Lung (tissue), 12 donors: ENCODE data around the gene ZNF823. TPM values are rescaled to one million over a fixed set of nuclear protein-coding genes. Genes with fewer than 3 reads are reported as not detected.

Experiments
- ATAC-seq: fragments of 200-7000 bp; cut with Tn5 transposase; one replicate; pipeline ENCODE4 v1.9.1; 2020; ENCODE audit warnings: moderate number of reproducible peaks; ENCODE audit not compliant: insufficient read depth, low FRiP score
- DNase-seq, 3 donors: peaks; one replicate each; pipeline ENCODE4 v3.0.0-alpha.2; 2013 to 2017
- H3K27ac ChIP-seq, 2 donors: one replicate each; pipeline ENCODE4 v1.5.1; 2013; ENCODE audit warnings: mild to moderate bottlenecking in 2 of 2, moderate library complexity in 2 of 2, control low read depth in 1 of 2, inconsistent platforms in 1 of 2, low read depth in 1 of 2, low read length in 1 of 2
- H3K27me3 ChIP-seq, 3 donors: one replicate each; pipeline ENCODE4 v1.5.1; 2013; ENCODE audit warnings: low read length in 2 of 3; ENCODE audit not compliant: control insufficient read depth in 3 of 3, insufficient read depth in 3 of 3
- H3K36me3 ChIP-seq, 4 donors: one replicate each; pipeline ENCODE4 v1.5.1; 2013; ENCODE audit warnings: low read length in 4 of 4, mild to moderate bottlenecking in 1 of 4, moderate library complexity in 1 of 4; ENCODE audit not compliant: control insufficient read depth in 4 of 4, insufficient read depth in 4 of 4
- H3K4me1 ChIP-seq, 5 donors: one replicate each; pipeline ENCODE4 v1.5.1; 2013; ENCODE audit warnings: low read length in 5 of 5, mild to moderate bottlenecking in 2 of 5, moderate library complexity in 1 of 5; ENCODE audit not compliant: control insufficient read depth in 5 of 5, insufficient read depth in 5 of 5
- H3K4me3 ChIP-seq: one replicate; pipeline ENCODE4 v1.5.1; 2013; ENCODE audit warnings: mild to moderate bottlenecking, control low read depth, moderate library complexity
- H3K9ac ChIP-seq, 2 donors: one replicate each; pipeline ENCODE4 v1.5.1; 2013; ENCODE audit warnings: low read length in 2 of 2, control low read depth in 1 of 2; ENCODE audit not compliant: insufficient read depth in 1 of 2
- H3K9me3 ChIP-seq, 4 donors: one replicate each; pipeline ENCODE4 v1.5.1; 2013; ENCODE audit warnings: low read length in 3 of 4, mild to moderate bottlenecking in 1 of 4, moderate library complexity in 1 of 4; ENCODE audit not compliant: control insufficient read depth in 4 of 4, insufficient read depth in 3 of 4
- WGBS, 2 donors: extraction: QIAGEN DNeasy Blood & Tissue Kit; methylation state at CpG; one replicate each; pipeline ENCODE4 v1.1.7; 2013; 5-methylcytosine and 5-hydroxymethylcytosine counted together
- polyA plus RNA-seq, 2 donors: library from polyadenylated mRNA; stranded (reverse); fragments of 200-250 nt; gene quantifications; one replicate each; pipeline ENCODE4 v1.2.1, GENCODE V29; 2013
- total RNA-seq, 2 donors: library from RNA; depleted of rRNA in 1 of 2; stranded (reverse); fragments of >200 nt in 1 of 2; gene quantifications; one replicate each; pipeline ENCODE4 v1.2.1, GENCODE V29; 2014 to 2021
- TF ChIP-seq, protein P1 (sequence below): IDR thresholded peaks from 2 replicates; pipeline ENCODE4 v1.5.1; 2012; ENCODE audit warnings: mild to moderate bottlenecking; ENCODE audit errors: control extremely low read depth, extremely low read depth
- donor health status: control.
- donor health status: control.
- donor health status: Bipolar disorder and iron deficiency.
- donor health status: healthy.
- donor health status: DM: yes; HTN: yes; CAD: no.

ZNF823 gene
- total and polyA plus RNA-seq, 4 donors: 2.4 to 13.1 (median 4.9) TPM

DNA sequence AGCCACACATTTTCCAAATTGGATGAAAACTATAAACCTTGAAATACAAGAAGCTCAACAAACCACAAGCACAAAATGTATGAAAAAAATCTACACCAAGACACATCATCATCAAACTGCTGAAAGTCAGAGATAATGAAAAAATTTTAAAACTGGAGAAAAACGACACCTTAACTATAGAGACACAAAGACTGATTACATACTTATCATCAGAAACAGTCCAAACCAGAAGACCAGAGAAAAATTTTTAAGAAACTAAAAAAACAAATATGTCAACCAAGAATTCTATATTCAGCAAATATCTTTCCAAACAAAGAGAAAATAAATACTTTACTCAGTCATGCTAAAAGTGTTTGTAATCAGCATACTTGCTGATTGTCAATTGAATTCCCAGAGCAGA is 8.5 kb upstream of the ZNF823 start:
- H3K27me3 ChIP-seq: peaks cover 0 to 3% (median 0%) of the 10 kb centered on the region in 3 donors
- H3K9ac ChIP-seq: no peak overlapping the region
- no peaks in the 10 kb centered on the region for H3K4me1 ChIP-seq
- DNase-seq: no peak
- H3K9me3 ChIP-seq: peaks cover 0 to 7% (median 1%) of the 10 kb centered on the region in 4 donors
- TF ChIP-seq, protein P1, sequence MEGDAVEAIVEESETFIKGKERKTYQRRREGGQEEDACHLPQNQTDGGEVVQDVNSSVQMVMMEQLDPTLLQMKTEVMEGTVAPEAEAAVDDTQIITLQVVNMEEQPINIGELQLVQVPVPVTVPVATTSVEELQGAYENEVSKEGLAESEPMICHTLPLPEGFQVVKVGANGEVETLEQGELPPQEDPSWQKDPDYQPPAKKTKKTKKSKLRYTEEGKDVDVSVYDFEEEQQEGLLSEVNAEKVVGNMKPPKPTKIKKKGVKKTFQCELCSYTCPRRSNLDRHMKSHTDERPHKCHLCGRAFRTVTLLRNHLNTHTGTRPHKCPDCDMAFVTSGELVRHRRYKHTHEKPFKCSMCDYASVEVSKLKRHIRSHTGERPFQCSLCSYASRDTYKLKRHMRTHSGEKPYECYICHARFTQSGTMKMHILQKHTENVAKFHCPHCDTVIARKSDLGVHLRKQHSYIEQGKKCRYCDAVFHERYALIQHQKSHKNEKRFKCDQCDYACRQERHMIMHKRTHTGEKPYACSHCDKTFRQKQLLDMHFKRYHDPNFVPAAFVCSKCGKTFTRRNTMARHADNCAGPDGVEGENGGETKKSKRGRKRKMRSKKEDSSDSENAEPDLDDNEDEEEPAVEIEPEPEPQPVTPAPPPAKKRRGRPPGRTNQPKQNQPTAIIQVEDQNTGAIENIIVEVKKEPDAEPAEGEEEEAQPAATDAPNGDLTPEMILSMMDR: no peak
- ATAC-seq: no peak
- 65 to 75% methylated on average over 1 of the region's 1 CpG for WGBS, 2 donors
- no peaks in the 10 kb centered on the region for H3K36me3 ChIP-seq
- no peak overlapping the region for H3K4me3 ChIP-seq
- H3K27ac ChIP-seq: no peak overlapping the region

DNA sequence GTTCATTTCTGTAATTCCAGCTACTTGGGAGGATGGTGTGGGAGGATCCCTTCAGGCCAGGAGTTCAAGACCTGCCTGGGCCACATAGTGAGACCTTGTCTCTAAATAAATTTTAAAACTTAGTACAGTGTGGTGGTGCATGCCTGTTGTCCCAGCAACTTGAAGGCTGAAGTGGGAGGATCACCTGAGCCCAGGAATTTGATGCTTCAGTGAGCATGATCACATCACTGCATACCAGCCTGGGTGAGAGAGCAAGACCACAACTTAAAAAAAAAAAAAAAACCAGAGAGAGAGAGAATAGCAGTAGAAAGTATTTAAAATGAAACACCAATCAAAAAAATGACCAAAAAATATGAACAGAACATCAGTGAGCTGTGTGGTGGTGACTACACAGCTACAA is 7.1 kb upstream of the ZNF823 start:
- ATAC-seq (no peak), DNase-seq (no peak)
- TF ChIP-seq, protein P1: no peak

DNA sequence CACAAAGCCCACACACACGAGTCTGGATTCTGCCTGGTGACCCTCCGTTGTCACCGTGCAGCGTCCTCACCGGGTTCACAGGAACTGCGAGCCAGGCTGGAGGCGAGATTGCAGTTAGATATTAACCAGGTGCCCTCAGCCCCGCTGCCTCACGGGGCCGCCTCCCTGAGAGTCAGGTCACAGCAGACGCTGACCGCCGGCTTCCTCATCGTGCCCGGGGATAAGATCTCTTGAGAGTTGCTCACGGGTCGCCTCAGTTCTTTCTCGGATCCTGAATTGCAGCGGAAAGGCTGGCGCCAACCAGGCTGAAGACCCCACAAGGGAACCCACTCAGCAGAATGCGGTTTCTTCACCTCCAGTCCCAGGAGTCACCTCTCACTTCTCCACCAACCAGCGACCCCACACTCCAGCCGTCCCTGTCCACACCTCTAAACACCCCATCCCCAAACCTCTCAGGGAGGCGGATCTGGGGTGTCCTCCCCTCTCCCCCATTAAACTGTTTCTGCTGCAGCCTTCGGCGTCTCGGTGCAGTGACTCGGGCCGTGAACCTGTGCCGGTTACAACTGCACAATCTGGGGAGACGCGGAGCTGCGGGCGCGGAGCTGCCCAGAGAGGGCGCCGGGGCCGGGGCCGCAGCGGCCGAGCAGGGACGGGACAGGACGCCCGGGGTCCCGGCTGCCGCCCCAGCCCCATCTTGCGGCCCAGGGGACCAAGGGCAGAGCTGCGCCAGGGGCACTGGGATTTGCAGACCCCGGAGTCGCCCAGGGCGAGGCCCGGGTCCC is 591 bp downstream of the ZNF823 start:
- peak overlapping the region; percentile 53 to 81 for H3K9ac ChIP-seq
- no peaks in the 10 kb centered on the region for H3K27me3 ChIP-seq
- peak; percentile 51 for ATAC-seq
- 0% methylated on average over 44 to 52 of the region's 52 CpGs for WGBS, 2 donors
- TF ChIP-seq, protein P1: no peak
- H3K36me3 ChIP-seq: peaks cover 0 to 3% (median 0%) of the 10 kb centered on the region in 4 donors
- peak; percentile 24 to 52 (median 35) for DNase-seq
- peaks cover 4 to 19% (median 4%) of the 10 kb centered on the region in 5 donors for H3K4me1 ChIP-seq
- no peaks in the 10 kb centered on the region for H3K9me3 ChIP-seq
- peak overlapping the region; percentile 88 to 97 for H3K27ac ChIP-seq
- peak overlapping the region; percentile 76 for H3K4me3 ChIP-seq

More for the DNA sequence above, 7.1 kb upstream of the ZNF823 start:
- H3K27ac ChIP-seq: no peak overlapping the region
- H3K4me1 ChIP-seq: no peaks in the 10 kb centered on the region
- H3K36me3 ChIP-seq: no peaks in the 10 kb centered on the region
- no peak overlapping the region for H3K4me3 ChIP-seq
- peaks cover 0 to 3% (median 0%) of the 10 kb centered on the region in 3 donors for H3K27me3 ChIP-seq
- peaks cover 0 to 7% (median 1%) of the 10 kb centered on the region in 4 donors for H3K9me3 ChIP-seq
- no peak overlapping the region for H3K9ac ChIP-seq
